Thyroid gland (tissue), 4 donors: ENCODE results near the gene TMEM217.

Experiments used
- POLR2A ChIP-seq, 2 donors: fragments of 450-650 bp; IDR thresholded peaks; one replicate each; pipeline ENCODE4 v1.6.1; 2017; ENCODE audit warnings: antibody characterized with exemption in 2 of 2, mild to moderate bottlenecking in 2 of 2, moderate library complexity in 1 of 2
- TF ChIP-seq, protein P1 (sequence below), 6 experiments: fragments of 200-600 bp in 3 of 6; fragments of 450-650 bp in 3 of 6; sonication (generic) in 3 of 6; IDR thresholded peaks; one replicate each; pipeline ENCODE4 v1.5.1; 2016 to 2019; ENCODE audit warnings: antibody characterized with exemption in 6 of 6, mild to moderate bottlenecking in 2 of 6, inconsistent platforms in 1 of 6, moderate library complexity in 1 of 6

DNA sequence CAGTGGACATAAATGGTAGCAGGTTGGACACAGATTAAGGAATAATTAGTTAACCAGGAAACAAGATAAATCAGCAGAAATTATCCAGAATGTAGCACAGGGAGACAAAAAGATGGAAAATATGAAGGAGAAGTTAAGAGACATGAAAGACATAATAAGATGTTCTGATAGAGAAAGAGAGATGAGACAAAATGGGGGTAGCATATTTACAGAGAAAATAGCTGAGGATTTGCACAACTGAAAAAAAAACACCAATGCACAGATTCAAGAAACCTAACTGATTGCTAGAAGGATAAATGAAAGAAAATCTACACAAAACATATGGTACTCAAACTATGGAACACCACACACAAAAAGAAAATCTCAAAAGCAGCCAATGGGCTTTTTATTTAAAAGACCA is 35.0 kb downstream of the TMEM217 start:
- TF ChIP-seq, protein P1, sequence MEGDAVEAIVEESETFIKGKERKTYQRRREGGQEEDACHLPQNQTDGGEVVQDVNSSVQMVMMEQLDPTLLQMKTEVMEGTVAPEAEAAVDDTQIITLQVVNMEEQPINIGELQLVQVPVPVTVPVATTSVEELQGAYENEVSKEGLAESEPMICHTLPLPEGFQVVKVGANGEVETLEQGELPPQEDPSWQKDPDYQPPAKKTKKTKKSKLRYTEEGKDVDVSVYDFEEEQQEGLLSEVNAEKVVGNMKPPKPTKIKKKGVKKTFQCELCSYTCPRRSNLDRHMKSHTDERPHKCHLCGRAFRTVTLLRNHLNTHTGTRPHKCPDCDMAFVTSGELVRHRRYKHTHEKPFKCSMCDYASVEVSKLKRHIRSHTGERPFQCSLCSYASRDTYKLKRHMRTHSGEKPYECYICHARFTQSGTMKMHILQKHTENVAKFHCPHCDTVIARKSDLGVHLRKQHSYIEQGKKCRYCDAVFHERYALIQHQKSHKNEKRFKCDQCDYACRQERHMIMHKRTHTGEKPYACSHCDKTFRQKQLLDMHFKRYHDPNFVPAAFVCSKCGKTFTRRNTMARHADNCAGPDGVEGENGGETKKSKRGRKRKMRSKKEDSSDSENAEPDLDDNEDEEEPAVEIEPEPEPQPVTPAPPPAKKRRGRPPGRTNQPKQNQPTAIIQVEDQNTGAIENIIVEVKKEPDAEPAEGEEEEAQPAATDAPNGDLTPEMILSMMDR (IDR thresholded peaks at IDR 0.05): no peak
- no peak for TF ChIP-seq POLR2A (IDR thresholded peaks at IDR 0.05)
